Measurements from ENCODE around the gene FAXDC2. TPM values are rescaled to one million over a fixed set of nuclear protein-coding genes. Genes with fewer than 3 reads are reported as not detected.

FAXDC2 gene
- total and polyA plus RNA-seq, 2 of the 13 experiments (the other 11 are each of a cell fraction or from before 2014, with no cell fraction given) = 4.7 to 58.8 TPM

GRCh38 chr5:154837009-154837901, 13.1 kb downstream of the FAXDC2 start (continued):
- TF ChIP-seq NFAT5 (CRISPR knock-in tag; IDR thresholded peaks at IDR 0.05) (no peak), ZNF850 (CRISPR knock-in tag; conservative IDR thresholded peaks at IDR 0.05) (no peak), SKIL (CRISPR knock-in tag; IDR thresholded peaks at IDR 0.05; ENCODE audit: borderline replicate concordance) (0 out of 2 replicates have a peak, but pooled peaks have one; percentile 41), ZNF580 (CRISPR knock-in tag; IDR thresholded peaks at IDR 0.05; ENCODE audit: borderline replicate concordance, low read depth) (0 out of 2 replicates have a peak, but pooled peaks have one; percentile 38), STAT5B (CRISPR knock-in tag; IDR thresholded peaks at IDR 0.05) (no peak), MED1 (CRISPR knock-in tag; IDR thresholded peaks at IDR 0.05) (peak; percentile 31), RXRA (CRISPR knock-in tag; IDR thresholded peaks at IDR 0.05) (peak; percentile 49; the same call in 1 of the 2 replicates), RBM39 (IDR thresholded peaks at IDR 0.05; ENCODE audit: low read depth, low read length, poor library complexity, severe bottlenecking) (no peak), ZSCAN31 (CRISPR knock-in tag; IDR thresholded peaks at IDR 0.05; ENCODE audit: low read depth) (0 out of 2 replicates have a peak, but pooled peaks have one; percentile 52), PITX1 (CRISPR knock-in tag; IDR thresholded peaks at IDR 0.05) (peak; percentile 62; the same call in 1 of the 2 replicates), ZNF710 (CRISPR knock-in tag; IDR thresholded peaks at IDR 0.05; ENCODE audit: borderline replicate concordance) (0 out of 2 replicates have a peak, but pooled peaks have one; percentile 66), NFYB (CRISPR knock-in tag; IDR thresholded peaks at IDR 0.05) (0 out of 2 replicates have a peak, but pooled peaks have one; percentile 23), ZNF782 (CRISPR knock-in tag; IDR thresholded peaks at IDR 0.05; ENCODE audit: borderline replicate concordance) (no peak), DMTF1 (CRISPR knock-in tag; IDR thresholded peaks at IDR 0.05) (no peak), ATM (IDR thresholded peaks at IDR 0.05; ENCODE audit: borderline replicate concordance) (no peak), ZFP1 (CRISPR knock-in tag; IDR thresholded peaks at IDR 0.05) (no peak)

All from HepG2 (cell line).